ENCODE data around the gene UCK2.

Gene UCK2

DNA sequence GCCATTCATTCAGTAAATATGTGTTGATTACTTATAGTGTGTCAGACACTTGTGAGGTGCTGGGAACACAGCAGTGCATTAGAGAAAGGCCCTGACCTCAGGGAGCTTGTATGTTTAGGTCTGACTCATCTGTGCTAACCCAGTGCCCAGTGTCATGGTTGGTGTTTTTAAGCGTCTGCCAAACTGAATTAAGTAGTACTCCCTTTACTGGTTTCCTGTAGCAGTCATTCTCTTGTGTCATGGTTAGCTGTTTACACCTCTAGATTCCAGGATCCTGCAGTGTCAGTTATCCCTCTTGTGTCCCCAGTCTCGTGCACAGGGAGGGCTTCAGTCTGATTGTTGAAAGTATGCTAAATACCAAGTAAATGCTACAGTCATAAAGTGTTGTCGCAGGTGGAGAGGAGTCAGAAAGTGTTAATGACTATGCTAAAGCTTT is 14.2 kb downstream of the UCK2 start:
- Histone ChIP-seq H3K4me1 (ENCODE audit: low read length) (peaks cover 9% of the 10 kb centered on the region; the same call in 1 of the 2 replicates), H4K20me1 (ENCODE audit: insufficient read depth, low read length) (peaks cover 94% of the 10 kb centered on the region)

DNA sequence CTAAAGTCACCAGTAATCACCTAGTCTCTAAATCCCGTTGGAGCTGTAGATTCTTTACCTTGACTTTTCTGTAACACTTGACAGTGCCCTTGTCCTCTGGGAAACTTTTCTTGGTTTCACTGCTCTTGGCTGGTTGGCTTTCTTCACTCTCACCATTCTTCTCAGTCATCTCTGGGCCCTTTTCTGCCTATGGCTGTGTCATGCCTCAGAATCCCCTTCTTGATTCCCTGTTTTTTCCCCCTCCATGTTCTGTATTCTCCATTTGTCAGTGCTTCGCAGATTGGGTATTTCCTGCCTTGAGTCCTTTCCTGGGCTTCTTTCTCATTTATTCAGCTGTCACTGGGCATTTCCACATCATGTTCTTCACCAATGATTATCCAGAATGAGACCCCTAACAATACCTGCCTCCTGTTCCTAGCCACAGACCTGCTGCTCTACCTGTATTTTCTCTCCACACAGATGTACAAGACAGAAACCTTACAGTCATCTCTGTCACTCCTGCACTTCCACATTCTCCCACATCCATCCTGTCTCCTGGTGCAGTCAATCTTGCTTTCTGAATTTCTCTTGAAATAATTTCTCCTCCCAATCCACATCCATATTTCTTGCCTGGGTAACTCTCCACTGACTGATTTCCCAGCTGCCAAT is 14.7 kb downstream of the UCK2 start:
- TF ChIP-seq, protein P1, sequence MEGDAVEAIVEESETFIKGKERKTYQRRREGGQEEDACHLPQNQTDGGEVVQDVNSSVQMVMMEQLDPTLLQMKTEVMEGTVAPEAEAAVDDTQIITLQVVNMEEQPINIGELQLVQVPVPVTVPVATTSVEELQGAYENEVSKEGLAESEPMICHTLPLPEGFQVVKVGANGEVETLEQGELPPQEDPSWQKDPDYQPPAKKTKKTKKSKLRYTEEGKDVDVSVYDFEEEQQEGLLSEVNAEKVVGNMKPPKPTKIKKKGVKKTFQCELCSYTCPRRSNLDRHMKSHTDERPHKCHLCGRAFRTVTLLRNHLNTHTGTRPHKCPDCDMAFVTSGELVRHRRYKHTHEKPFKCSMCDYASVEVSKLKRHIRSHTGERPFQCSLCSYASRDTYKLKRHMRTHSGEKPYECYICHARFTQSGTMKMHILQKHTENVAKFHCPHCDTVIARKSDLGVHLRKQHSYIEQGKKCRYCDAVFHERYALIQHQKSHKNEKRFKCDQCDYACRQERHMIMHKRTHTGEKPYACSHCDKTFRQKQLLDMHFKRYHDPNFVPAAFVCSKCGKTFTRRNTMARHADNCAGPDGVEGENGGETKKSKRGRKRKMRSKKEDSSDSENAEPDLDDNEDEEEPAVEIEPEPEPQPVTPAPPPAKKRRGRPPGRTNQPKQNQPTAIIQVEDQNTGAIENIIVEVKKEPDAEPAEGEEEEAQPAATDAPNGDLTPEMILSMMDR (IDR thresholded peaks at IDR 0.05; ENCODE audit: low read depth, low read length) = no peak
- no peak overlapping the region for H3K9ac ChIP-seq (ENCODE audit: low read length)
- H3K4me3 ChIP-seq (ENCODE audit: low read length) = no peak overlapping the region
- H3K36me3 ChIP-seq (replicated peaks; ENCODE audit: low read depth, low read length) = peaks cover 7% of the 10 kb centered on the region
- H3K27ac ChIP-seq (ENCODE audit: low read length) = no peak overlapping the region
- no peak overlapping the region for H2AFZ ChIP-seq (ENCODE audit: low read depth, low read length)
- peaks cover 9% of the 10 kb centered on the region; the same call in 1 of the 2 replicates for H3K4me1 ChIP-seq (ENCODE audit: low read length)
- no peaks in the 10 kb centered on the region for H3K27me3 ChIP-seq (ENCODE audit: low read depth, low read length)
- no peak overlapping the region for H3K4me2 ChIP-seq (ENCODE audit: low read length)
- H3K9me3 ChIP-seq (ENCODE audit: insufficient read depth, low read length) = no peaks in the 10 kb centered on the region
- H4K20me1 ChIP-seq (ENCODE audit: insufficient read depth, low read length) = peaks cover 92% of the 10 kb centered on the region
- H3K79me2 ChIP-seq (ENCODE audit: low read length) = peaks cover 100% of the 10 kb centered on the region

More for the DNA sequence above, 14.2 kb downstream of the UCK2 start:
- no peaks in the 10 kb centered on the region for H3K9me3 ChIP-seq (ENCODE audit: insufficient read depth, low read length)
- no peak overlapping the region for H2AFZ ChIP-seq (ENCODE audit: low read depth, low read length)
- TF ChIP-seq EZH2phosphoT487 (IDR thresholded peaks at IDR 0.05; ENCODE audit: low read depth) = no peak
- TF ChIP-seq, protein P1 (IDR thresholded peaks at IDR 0.05; ENCODE audit: low read depth, low read length) = no peak
- H3K79me2 ChIP-seq (ENCODE audit: low read length) = peaks cover 100% of the 10 kb centered on the region
- H3K27me3 ChIP-seq (ENCODE audit: low read depth, low read length) = no peaks in the 10 kb centered on the region
- no peak overlapping the region for H3K4me2 ChIP-seq (ENCODE audit: low read length)
- no peak overlapping the region for H3K4me3 ChIP-seq (ENCODE audit: low read length)
- H3K36me3 ChIP-seq (replicated peaks; ENCODE audit: low read depth, low read length) = peaks cover 10% of the 10 kb centered on the region
- no peak overlapping the region for H3K27ac ChIP-seq (ENCODE audit: low read length)
- H3K9ac ChIP-seq (ENCODE audit: low read length) = no peak overlapping the region

DNA sequence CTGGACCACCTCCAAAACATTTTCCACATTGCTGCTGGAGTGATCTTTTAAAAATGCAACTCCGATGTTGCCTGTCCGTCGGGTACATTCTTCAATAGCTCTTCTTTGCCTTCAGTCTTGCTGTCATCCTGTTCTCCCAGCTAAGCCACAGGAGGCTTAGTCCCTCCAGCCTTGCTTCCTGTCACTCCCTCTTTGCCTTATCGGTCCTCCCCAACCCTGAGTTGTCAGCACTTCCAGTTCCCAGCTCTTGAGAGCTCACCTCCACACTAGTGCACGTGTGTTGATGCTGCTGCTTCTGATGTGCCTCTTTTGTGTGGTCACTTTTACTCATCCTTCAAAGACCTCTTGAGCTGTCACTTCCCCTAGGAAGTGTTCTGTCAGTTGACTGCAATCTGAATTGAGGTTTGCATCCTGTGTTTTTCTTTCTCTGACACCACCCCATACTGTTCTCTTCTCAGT is 15.3 kb downstream of the UCK2 start:
- Histone ChIP-seq H3K27ac (ENCODE audit: low read length) (no peak overlapping the region), H3K4me3 (ENCODE audit: low read length) (no peak overlapping the region), H3K9ac (ENCODE audit: low read length) (no peak overlapping the region), H3K4me1 (ENCODE audit: low read length) (peaks cover 9% of the 10 kb centered on the region; the same call in 1 of the 2 replicates), H3K27me3 (ENCODE audit: low read depth, low read length) (no peaks in the 10 kb centered on the region), H3K9me3 (ENCODE audit: insufficient read depth, low read length) (no peaks in the 10 kb centered on the region), H3K4me2 (ENCODE audit: low read length) (no peak overlapping the region), H3K79me2 (ENCODE audit: low read length) (peaks cover 100% of the 10 kb centered on the region), H4K20me1 (ENCODE audit: insufficient read depth, low read length) (peaks cover 92% of the 10 kb centered on the region), H2AFZ (ENCODE audit: low read depth, low read length) (no peak overlapping the region), H3K36me3 (replicated peaks; ENCODE audit: low read depth, low read length) (peaks cover 10% of the 10 kb centered on the region)
- no peak for TF ChIP-seq EZH2phosphoT487 (IDR thresholded peaks at IDR 0.05; ENCODE audit: low read depth)
- TF ChIP-seq, protein P1 (IDR thresholded peaks at IDR 0.05; ENCODE audit: low read depth, low read length) = no peak

DNA sequence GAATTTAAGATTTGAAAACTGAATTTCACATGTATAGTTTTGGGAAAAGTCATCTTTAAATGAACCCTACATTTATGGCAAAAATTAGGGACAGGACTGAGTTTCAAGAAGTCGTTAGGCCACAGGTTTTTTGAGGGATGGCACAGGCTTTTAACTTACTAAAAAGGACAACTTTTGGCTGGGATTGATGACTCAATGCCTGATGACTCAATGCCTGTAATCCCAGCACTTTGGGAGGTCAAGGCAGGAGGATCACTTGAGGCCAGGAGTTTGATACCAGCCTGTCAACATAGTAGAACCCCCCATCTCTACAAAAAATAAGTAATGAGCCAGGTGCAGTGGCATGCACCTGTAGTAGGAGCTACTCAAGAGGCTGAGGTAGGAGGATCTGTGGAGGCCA is 15.9 kb downstream of the UCK2 start:
- H3K4me2 ChIP-seq (ENCODE audit: low read length) = no peak overlapping the region
- H3K9me3 ChIP-seq (ENCODE audit: insufficient read depth, low read length) = no peaks in the 10 kb centered on the region
- no peak overlapping the region for H2AFZ ChIP-seq (ENCODE audit: low read depth, low read length)
- H3K27ac ChIP-seq (ENCODE audit: low read length) = no peak overlapping the region
- no peaks in the 10 kb centered on the region for H3K27me3 ChIP-seq (ENCODE audit: low read depth, low read length)
- peaks cover 92% of the 10 kb centered on the region for H4K20me1 ChIP-seq (ENCODE audit: insufficient read depth, low read length)
- no peak overlapping the region for H3K4me3 ChIP-seq (ENCODE audit: low read length)
- H3K9ac ChIP-seq (ENCODE audit: low read length) = no peak overlapping the region
- peaks cover 100% of the 10 kb centered on the region for H3K79me2 ChIP-seq (ENCODE audit: low read length)
- H3K36me3 ChIP-seq (replicated peaks; ENCODE audit: low read depth, low read length) = peaks cover 8% of the 10 kb centered on the region
- TF ChIP-seq EZH2phosphoT487 (IDR thresholded peaks at IDR 0.05; ENCODE audit: low read depth) = no peak
- TF ChIP-seq, protein P1 (IDR thresholded peaks at IDR 0.05; ENCODE audit: low read depth, low read length) = no peak
- H3K4me1 ChIP-seq (ENCODE audit: low read length) = peaks cover 9% of the 10 kb centered on the region; the same call in 1 of the 2 replicates
